K562 treated with DMSO at 1 percent for 48 hours (cell line): ENCODE data around the gene CRACR2B. TPM values are rescaled to one million over a fixed set of nuclear protein-coding genes. Genes with fewer than 3 reads are reported as not detected.

Experiments
- total RNA-seq: library from RNA; unstranded; fragments of 300-600 nt; gene quantifications from 2 replicates; pipeline ENCODE4 v1.2.3, GENCODE V29; 2022; ENCODE audit warnings: low replicate concordance; ENCODE audit errors: extremely low read depth

The CRACR2B gene
- total RNA-seq = not detected in 2 replicates

GRCh38 chr11:827897-828192, at the start of gene CRACR2B:
CRACR2B (plus strand) TSS chr11:827919; CDS start chr11:828608, 689 bp downstream.

GRCh38 chr11:789943-790342, 37.8 kb upstream of the CRACR2B start, which contains the start of gene CEND1:
CEND1 (minus strand) TSS chr11:790090; CDS start chr11:788576, 1,514 bp downstream.

DNA sequence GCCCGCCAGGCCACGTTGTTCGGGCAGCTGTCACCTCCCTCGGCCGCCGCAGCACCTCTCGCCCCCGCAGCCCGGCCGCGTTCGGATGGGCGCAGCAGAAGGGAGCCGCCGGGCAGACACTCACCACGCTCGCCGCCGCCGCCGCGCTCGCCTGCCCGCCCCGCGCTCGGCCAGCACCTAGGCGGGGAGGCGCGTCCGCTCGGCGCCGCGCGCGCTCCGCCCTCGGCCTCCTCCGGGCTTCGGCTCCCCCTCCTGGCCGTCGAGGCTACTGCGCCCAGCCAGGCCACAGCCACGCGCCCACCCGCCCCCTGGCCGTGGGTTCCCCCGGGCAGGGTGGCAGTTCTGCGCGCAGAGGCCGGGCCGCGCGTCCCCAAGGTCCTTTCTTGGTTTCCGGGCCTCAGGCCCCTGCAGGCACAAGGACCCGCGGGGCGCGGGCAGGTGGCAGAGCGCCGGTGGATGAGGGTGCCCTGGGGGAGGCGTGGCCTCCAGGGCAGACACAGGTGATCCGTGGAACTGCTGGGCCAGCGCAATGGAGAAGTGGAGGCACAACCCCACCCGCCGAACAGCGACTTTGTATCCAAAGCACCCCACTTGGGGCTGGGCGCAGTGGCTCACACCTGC, 29.5 kb upstream of the CRACR2B start, which contains the start of gene SLC25A22:
Gene SLC25A22 (minus strand): TSS at position 189 of the 621 bp plus-strand sequence. CDS start 3,275 bp downstream, outside the sequence.

GRCh38 chr11:809287-810039, 18.3 kb upstream of the CRACR2B start, which contains the start of gene RPLP2:
RPLP2 (plus strand) TSS chr11:809967; CDS start chr11:810235, 268 bp downstream.

DNA sequence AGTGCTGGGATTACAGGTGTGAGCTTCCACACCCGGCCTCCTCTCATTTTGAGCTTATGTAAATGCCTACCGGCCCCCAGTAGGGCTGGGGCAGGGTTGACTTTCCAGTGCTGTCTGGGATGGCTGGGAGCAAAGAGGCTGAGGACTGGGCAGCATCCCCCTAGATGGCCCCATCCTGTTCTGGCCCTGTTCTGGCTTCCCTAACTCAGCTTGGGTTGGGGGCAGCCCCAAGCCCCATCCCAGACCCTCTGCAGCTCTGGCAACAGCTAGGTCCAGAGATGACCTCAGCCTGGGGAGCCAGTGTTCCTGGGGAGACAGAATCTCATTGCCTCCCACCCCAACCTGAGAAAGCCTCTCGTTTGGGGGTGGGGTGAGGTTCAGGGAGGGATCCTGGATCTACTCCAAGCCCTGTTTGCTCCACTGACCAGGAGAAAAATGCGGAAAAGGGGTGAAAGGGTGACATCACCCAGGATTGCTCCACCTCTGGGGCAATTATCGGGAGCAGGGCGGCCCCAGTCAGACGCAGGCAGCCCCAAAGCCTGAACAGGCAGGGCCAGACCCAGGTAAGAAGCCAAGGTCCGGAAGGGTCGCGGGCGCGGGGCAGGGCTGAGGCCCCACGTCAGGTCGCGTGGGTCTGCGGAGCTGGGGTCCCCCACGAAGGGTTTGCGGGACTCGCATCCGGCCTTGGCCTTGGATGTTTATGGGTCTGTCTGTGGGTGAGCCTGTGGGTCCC, 9.2 kb upstream of the CRACR2B start, which contains the start of gene PNPLA2:
Gene PNPLA2 (plus strand): TSS at position 519 of the 733 bp plus-strand sequence. CDS start 805 bp downstream, outside the sequence.

GRCh38 chr11:832529-833113, 4.9 kb downstream of the CRACR2B start, which contains the start of gene CD151:
CD151 (plus strand) TSS chr11:832952; CDS start chr11:836070, 3,118 bp downstream.

DNA sequence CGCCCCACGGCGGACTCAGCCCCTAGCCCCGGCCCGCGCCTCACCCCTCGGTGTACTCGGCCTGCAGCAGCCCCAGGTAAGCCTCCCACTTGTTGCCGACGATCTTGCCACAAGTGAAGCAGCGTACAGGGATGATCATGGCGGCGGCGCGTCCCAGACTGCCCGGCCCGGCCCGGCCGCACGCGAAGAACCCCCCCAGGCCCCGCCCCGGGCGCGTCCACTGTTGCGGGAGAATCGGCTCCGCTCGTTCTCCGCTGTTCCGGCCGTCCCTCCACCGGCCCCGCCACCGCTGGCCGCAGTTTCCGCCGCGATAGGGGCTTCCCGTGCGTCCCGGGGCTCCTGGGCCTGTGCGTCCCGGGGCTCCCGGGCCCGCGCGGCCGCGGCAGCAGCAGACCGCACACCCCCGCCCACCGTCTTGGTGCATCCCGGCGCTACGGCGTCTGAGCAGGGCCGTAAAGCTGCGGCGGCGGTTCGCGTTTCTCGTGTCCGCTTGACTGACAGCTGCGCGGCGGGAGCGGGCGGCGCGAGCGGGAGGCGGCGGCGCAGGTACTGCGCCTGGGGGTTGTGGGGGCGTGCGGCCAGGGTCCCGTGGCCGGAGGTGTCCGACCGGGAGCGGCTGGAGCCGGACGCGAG, 14.8 kb downstream of the CRACR2B start, which contains the start of the genes POLR2L and TSPAN4:
Gene POLR2L (minus strand): TSS at position 160 of the 633 bp plus-strand sequence. CDS start 21 bp downstream, at position 139.
Gene TSPAN4 (plus strand): TSS at position 483 of the 633 bp plus-strand sequence. CDS start 7,453 bp downstream, outside the sequence.

Other genes starting within 250 kb of the CRACR2B start
- not detected in 2 replicates for gene IRF7, start 212.0 kb upstream of the CRACR2B start, total RNA-seq
- gene CDHR5, start 203.0 kb upstream of the CRACR2B start, total RNA-seq = not detected in 2 replicates
- gene SCT, start 200.7 kb upstream of the CRACR2B start, total RNA-seq = not detected in 2 replicates
- not detected in 2 replicates for gene DRD4, start 190.7 kb upstream of the CRACR2B start, total RNA-seq
- gene DEAF1, start 132.7 kb upstream of the CRACR2B start, total RNA-seq = not detected in 2 replicates
- not detected in 2 replicates for gene TMEM80, start 132.1 kb upstream of the CRACR2B start, total RNA-seq
- gene EPS8L2, start 121.7 kb upstream of the CRACR2B start, total RNA-seq = not detected in 2 replicates
- gene TALDO1, start 80.5 kb upstream of the CRACR2B start, total RNA-seq = 394 TPM in 1 of 2 replicates, not detected in the other
- gene GATD1, start 50.4 kb upstream of the CRACR2B start, total RNA-seq = not detected in 2 replicates
- not detected in 2 replicates for gene CEND1, start 37.8 kb upstream of the CRACR2B start, total RNA-seq
- gene SLC25A22, start 29.6 kb upstream of the CRACR2B start, total RNA-seq = not detected in 2 replicates
- not detected in 2 replicates for gene PIDD1, start 22.7 kb upstream of the CRACR2B start, total RNA-seq
- not detected in 2 replicates for gene RPLP2, start 18.0 kb upstream of the CRACR2B start, total RNA-seq
- gene PNPLA2, start 9.0 kb upstream of the CRACR2B start, total RNA-seq = 265 TPM in 1 of 2 replicates, not detected in the other
- gene CD151, start 5.0 kb downstream of the CRACR2B start, total RNA-seq = 775 TPM in 1 of 2 replicates, not detected in the other
- not detected in 2 replicates for gene POLR2L, start 14.6 kb downstream of the CRACR2B start, total RNA-seq
- not detected in 2 replicates for gene TSPAN4, start 14.9 kb downstream of the CRACR2B start, total RNA-seq
- not detected in 2 replicates for gene CHID1, start 82.9 kb downstream of the CRACR2B start, total RNA-seq
- not detected in 2 replicates for gene AP2A2, start 98.0 kb downstream of the CRACR2B start, total RNA-seq
- gene MUC6, start 208.8 kb downstream of the CRACR2B start, total RNA-seq = not detected in 2 replicates
- gene MUC2, start 247.0 kb downstream of the CRACR2B start, total RNA-seq = not detected in 2 replicates